ENCODE results near the gene NFIA.

- TF ChIP-seq POLR2A (IDR thresholded peaks at IDR 0.05) (no peak), POLR2AphosphoS5 (IDR thresholded peaks at IDR 0.05) (no peak)
- TF ChIP-seq, protein P1, sequence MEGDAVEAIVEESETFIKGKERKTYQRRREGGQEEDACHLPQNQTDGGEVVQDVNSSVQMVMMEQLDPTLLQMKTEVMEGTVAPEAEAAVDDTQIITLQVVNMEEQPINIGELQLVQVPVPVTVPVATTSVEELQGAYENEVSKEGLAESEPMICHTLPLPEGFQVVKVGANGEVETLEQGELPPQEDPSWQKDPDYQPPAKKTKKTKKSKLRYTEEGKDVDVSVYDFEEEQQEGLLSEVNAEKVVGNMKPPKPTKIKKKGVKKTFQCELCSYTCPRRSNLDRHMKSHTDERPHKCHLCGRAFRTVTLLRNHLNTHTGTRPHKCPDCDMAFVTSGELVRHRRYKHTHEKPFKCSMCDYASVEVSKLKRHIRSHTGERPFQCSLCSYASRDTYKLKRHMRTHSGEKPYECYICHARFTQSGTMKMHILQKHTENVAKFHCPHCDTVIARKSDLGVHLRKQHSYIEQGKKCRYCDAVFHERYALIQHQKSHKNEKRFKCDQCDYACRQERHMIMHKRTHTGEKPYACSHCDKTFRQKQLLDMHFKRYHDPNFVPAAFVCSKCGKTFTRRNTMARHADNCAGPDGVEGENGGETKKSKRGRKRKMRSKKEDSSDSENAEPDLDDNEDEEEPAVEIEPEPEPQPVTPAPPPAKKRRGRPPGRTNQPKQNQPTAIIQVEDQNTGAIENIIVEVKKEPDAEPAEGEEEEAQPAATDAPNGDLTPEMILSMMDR (IDR thresholded peaks at IDR 0.05), result no peak
These were observed 41.7 kb downstream of the NFIA start for GRCh38 chr1:61124078-61124477.
